H1 (cell line): ENCODE data around the gene SOHLH1. TPM values are rescaled to one million over a fixed set of nuclear protein-coding genes. Genes with fewer than 3 reads are reported as not detected.

Source experiments
- ASH2L ChIP-seq: fragments of 200-600, 300-600 bp; sonication (generic); IDR thresholded peaks from one replicate; pipeline ENCODE4 v1.7.1; 2017; ENCODE audit warnings: low read length
- BACH1 ChIP-seq: IDR thresholded peaks from 2 replicates; pipeline ENCODE4 v1.6.1; 2012; ENCODE audit warnings: low read length, improper control_type of control experiment
- CBX8 ChIP-seq: fragments of 300-800, 300-1000 bp; sonication (generic); IDR thresholded peaks from 2 replicates; pipeline ENCODE4 v1.7.1; 2016; ENCODE audit warnings: low read depth, low read length, borderline replicate concordance
- CTCF ChIP-seq, 3 experiments: IDR thresholded peaks; 1 replicate in 2 of 3; 2 replicates in 1 of 3; pipeline versions ENCODE4 v1.5.1 to v1.6.1; 2011; ENCODE audit warnings: low read length in 3 of 3, mild to moderate bottlenecking in 3 of 3, inconsistent platforms in 2 of 3, low read depth in 1 of 3, moderate library complexity in 1 of 3; ENCODE audit not compliant: insufficient read depth in 1 of 3; ENCODE audit errors: control extremely low read depth in 1 of 3
- HDAC6 ChIP-seq: IDR thresholded peaks from one replicate; pipeline ENCODE4 v1.7.1; 2012; ENCODE audit warnings: low read depth, mild to moderate bottlenecking, inconsistent platforms, low read length, moderate library complexity
- NANOG ChIP-seq: IDR thresholded peaks from 2 replicates; pipeline ENCODE4 v1.6.1; 2011; ENCODE audit warnings: low read length, low read depth, mild to moderate bottlenecking, inconsistent platforms; ENCODE audit not compliant: insufficient read depth, poor library complexity, severe bottlenecking
- POLR2AphosphoS5 ChIP-seq: IDR thresholded peaks from 2 replicates; pipeline ENCODE4 v1.6.1; 2011; ENCODE audit warnings: low read depth, low read length
- TEAD4 ChIP-seq: IDR thresholded peaks from 2 replicates; pipeline ENCODE4 v1.6.1; 2012; ENCODE audit warnings: low read depth, low read length, inconsistent platforms, mixed read lengths
- polyA plus RNA-seq, 7 experiments: library from polyadenylated mRNA; depleted of rRNA in 3 of 7; stranded (reverse) in 5 of 7; unstranded in 2 of 7; fragments of >200 nt in 5 of 7; fragments of 200-250 nt in 2 of 7; gene quantifications; 1 replicate in 5 of 7; 2 replicates in 1 of 7; 4 replicates in 1 of 7; pipeline versions ENCODE4 v1.2.1 to v1.2.3, GENCODE V29; 2011 to 2013; ENCODE audit warnings: missing spikeins in 2 of 7, mixed read lengths in 2 of 7
- total RNA-seq: library from RNA; stranded (reverse); fragmentation: NEBNext Ultra II Directional; extraction: Animal tissue kit (Norgen Biotek cat#: 25700); gene quantifications from 2 replicates; pipeline ENCODE4 v1.2.1, GENCODE V29; 2021

The SOHLH1 gene
- total and polyA plus RNA-seq, 2 of the 8 experiments (the other 6 are each of a cell fraction or from before 2014, with no cell fraction given): 0.11 TPM; not detected in 1

DNA sequence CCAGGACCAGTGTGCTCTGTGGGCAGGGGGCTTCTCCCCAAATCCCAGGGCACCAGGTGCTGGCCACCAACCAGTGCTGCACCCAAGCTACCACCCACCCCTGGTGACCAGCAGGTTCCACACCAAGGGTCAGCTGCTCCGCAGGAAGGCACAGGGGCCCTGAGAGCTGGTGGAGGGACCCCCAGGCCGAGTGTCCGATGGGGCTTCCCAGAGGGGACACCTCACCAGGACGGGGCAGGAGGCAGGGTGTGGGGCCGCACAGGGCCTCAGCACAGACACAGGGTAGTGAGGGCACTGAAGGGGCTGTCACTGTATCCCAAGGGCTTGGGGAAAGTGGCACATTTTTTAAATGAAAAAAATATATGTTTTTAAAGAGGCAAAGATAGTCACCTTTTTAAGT lies 18.1 kb downstream of the SOHLH1 start (continued):
- TF ChIP-seq CTCF (IDR thresholded peaks at IDR 0.05; ENCODE audit: control extremely low read depth in 1 of 3, insufficient read depth in 1 of 3, low read depth in 1 of 3, low read length in 3 of 3) (no peak), TEAD4 (no peak), BACH1 (no peak), POLR2AphosphoS5 (no peak), ASH2L (no peak), NANOG (no peak), HDAC6 (no peak), CBX8 (no peak)
